ENCODE data around the gene TRPM2. TPM values are rescaled to one million over a fixed set of nuclear protein-coding genes. Genes with fewer than 3 reads are reported as not detected.

The TRPM2 gene
- total RNA-seq, 1 donor from 2014 or later, result 0.07 TPM

- Mint-ChIP-seq H3K9me3 (no peaks in the 10 kb centered on the region), H3K4me3 (no peak overlapping the region), H3K27me3 (peaks cover 38% of the 10 kb centered on the region), H3K36me3 (no peaks in the 10 kb centered on the region), H3K4me1 (ENCODE audit: unreplicated experiment) (no peaks in the 10 kb centered on the region), H3K27ac (no peak overlapping the region)
- no peak for TF ChIP-seq CTCF (conservative IDR thresholded peaks at IDR 0.05)
- peak; percentile 64 for DNase-seq (ENCODE audit: extremely low spot score, unreplicated experiment)
Measured at GRCh38 chr21:44368711-44369446, 15.5 kb downstream of the TRPM2 start.

DNA sequence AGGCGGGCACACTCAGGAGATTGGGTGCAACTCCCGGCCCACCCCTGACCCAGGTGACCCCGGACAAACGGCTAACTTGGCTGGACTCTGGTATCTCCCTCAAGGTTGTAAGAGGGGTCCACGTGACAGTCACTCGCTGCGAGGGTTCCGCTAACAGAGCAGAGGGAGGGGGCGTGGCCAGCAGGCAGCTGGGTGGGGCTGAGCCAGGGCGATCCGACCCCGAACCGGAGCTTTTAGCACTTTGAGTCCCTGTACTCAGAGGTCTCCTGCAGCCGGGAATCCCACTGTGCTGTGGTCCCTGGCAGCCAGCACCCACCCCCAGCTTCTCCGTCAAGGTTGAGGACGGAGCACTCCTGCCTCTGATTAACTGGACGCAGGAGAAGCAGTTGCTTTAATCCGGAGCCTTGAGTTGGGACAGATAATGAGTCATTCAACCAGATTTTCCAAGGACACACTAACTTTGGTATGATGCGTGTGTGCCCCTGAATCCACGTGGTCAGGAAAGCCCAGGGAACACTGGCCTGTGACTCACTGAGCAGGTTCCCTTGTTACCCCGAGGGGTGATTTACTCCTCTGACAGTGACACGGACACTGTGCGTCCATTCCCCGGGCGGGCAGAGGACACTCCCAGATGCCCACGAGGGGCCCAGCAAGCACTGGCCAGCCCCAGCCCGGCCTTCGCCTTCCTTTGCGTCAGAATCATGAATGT lies 16.8 kb downstream of the TRPM2 start:
- H3K27me3 Mint-ChIP-seq, result peaks cover 39% of the 10 kb centered on the region
- H3K9me3 Mint-ChIP-seq, result peaks cover under 1% of the 10 kb centered on the region
- no peak overlapping the region for H3K4me3 Mint-ChIP-seq
- H3K27ac Mint-ChIP-seq, result no peak overlapping the region
- no peaks in the 10 kb centered on the region for H3K4me1 Mint-ChIP-seq (ENCODE audit: unreplicated experiment)
- TF ChIP-seq CTCF (conservative IDR thresholded peaks at IDR 0.05), result no peak
- DNase-seq (ENCODE audit: extremely low spot score, unreplicated experiment), result peak; percentile 69
- no peaks in the 10 kb centered on the region for H3K36me3 Mint-ChIP-seq

- Mint-ChIP-seq H3K36me3 (no peaks in the 10 kb centered on the region), H3K9me3 (peaks cover 6% of the 10 kb centered on the region), H3K4me3 (no peak overlapping the region), H3K27ac (no peak overlapping the region), H3K27me3 (peaks cover 39% of the 10 kb centered on the region), H3K4me1 (ENCODE audit: unreplicated experiment) (no peaks in the 10 kb centered on the region)
- no peak for TF ChIP-seq CTCF (conservative IDR thresholded peaks at IDR 0.05)
- DNase-seq (ENCODE audit: extremely low spot score, unreplicated experiment), result peak; percentile 56
Measured at GRCh38 chr21:44370786-44371410, 17.5 kb downstream of the TRPM2 start.

DNA sequence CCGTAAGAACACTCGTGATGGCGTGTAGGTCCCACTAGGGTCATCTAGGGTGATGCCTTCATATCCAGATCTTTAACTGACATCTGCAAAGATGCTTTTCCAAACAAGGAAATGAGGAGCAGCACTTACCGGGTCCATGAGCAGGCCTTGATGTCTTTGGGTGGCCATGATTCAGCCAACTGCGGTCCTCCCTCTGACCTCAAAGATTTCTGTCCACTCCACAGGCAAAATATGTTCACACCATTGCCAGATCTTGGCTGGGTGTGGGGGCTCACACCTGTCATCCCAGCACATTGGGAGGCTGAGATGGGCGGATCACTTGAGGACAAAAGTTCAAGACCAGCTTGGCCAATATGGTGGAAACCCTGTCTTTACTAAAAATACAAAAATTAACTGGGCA lies 18.2 kb downstream of the TRPM2 start:
- no peak for DNase-seq (ENCODE audit: extremely low spot score, unreplicated experiment)
- Mint-ChIP-seq H3K4me3 (no peak overlapping the region), H3K9me3 (peaks cover 6% of the 10 kb centered on the region), H3K27ac (no peak overlapping the region), H3K36me3 (no peaks in the 10 kb centered on the region), H3K27me3 (peaks cover 39% of the 10 kb centered on the region), H3K4me1 (ENCODE audit: unreplicated experiment) (no peaks in the 10 kb centered on the region)
- no peak for TF ChIP-seq CTCF (conservative IDR thresholded peaks at IDR 0.05)

DNA sequence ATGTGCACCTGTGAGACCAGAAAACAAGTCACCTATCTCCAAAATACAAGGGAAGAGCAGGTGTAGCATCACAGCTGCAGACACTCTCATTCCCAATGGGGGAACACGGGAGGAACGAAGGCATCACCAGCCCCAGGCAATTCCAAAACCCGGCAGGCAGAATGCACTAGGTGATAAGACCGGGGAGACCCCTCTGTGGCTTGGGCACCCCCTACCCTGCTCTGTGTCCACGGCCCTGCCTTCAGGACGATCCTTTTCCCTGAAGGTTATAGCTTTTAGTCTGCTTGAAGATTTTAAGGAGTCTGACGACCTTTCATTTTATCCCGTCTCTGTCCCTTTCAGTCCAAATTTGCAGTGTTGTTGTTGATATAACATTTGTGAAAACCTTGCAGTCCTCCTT lies 19.2 kb downstream of the TRPM2 start:
- H3K27me3 Mint-ChIP-seq, result peaks cover 42% of the 10 kb centered on the region

More for the DNA sequence above, 19.2 kb downstream of the TRPM2 start:
- DNase-seq (ENCODE audit: extremely low spot score, unreplicated experiment), result peak; percentile 50
- Mint-ChIP-seq H3K36me3 (no peaks in the 10 kb centered on the region), H3K4me3 (no peak overlapping the region), H3K9me3 (peaks cover 6% of the 10 kb centered on the region), H3K27ac (no peak overlapping the region), H3K4me1 (ENCODE audit: unreplicated experiment) (no peaks in the 10 kb centered on the region)
- TF ChIP-seq CTCF (conservative IDR thresholded peaks at IDR 0.05), result no peak
